Measurements from ENCODE around the gene KRT40.

KRT40 gene

GRCh38 chr17:40952154-40952553, 32.0 kb downstream of the KRT40 start:
- no peak for DNase-seq
- peaks cover 81% of the 10 kb centered on the region for H3K27me3 Mint-ChIP-seq
- H3K27ac Mint-ChIP-seq: no peak overlapping the region
- no peak overlapping the region for H3K4me3 Mint-ChIP-seq
- H3K9me3 Mint-ChIP-seq: no peaks in the 10 kb centered on the region
- peaks cover 4% of the 10 kb centered on the region for H3K4me1 Mint-ChIP-seq (ENCODE audit: low read depth)
- H3K36me3 Mint-ChIP-seq (ENCODE audit: low read depth): no peaks in the 10 kb centered on the region

DNA sequence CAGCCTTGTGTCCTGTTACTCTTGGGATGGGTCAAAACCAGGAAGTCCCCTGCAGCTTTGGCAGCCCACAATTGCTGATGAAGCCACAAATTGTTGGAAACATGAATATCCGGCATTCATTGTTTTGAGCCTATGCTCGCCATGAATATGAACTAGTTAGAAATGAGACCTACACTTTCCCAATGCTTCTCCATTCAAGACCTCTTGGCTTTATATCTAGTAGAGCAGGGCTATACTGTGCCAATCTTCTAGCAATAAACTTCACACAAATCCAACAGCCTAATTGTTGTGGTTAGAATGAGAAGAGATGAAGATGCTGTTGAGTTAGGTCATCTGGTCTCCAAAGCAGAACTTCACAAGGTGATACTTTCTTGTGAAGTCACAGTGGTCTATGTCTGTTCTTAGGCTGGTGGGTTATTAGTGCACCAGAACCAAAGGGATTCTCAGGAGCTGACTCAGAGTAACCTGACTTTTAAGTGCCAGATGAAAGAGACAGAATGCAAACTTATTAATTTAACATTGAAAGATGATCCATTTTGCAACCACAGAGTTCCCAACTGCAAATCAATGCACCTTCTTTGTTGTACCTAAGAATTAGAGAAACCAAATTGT, 33.0 kb downstream of the KRT40 start:
- Mint-ChIP-seq H3K9me3 (no peaks in the 10 kb centered on the region), H3K4me1 (ENCODE audit: low read depth) (peaks cover 4% of the 10 kb centered on the region), H3K27ac (no peak overlapping the region), H3K27me3 (peaks cover 88% of the 10 kb centered on the region), H3K4me3 (no peak overlapping the region), H3K36me3 (ENCODE audit: low read depth) (no peaks in the 10 kb centered on the region)
- DNase-seq: no peak

GRCh38 chr17:40950176-40950575, 34.0 kb downstream of the KRT40 start:
- Mint-ChIP-seq H3K4me1 (ENCODE audit: low read depth) (peaks cover 4% of the 10 kb centered on the region), H3K36me3 (ENCODE audit: low read depth) (no peaks in the 10 kb centered on the region), H3K4me3 (no peak overlapping the region), H3K27me3 (peaks cover 86% of the 10 kb centered on the region), H3K9me3 (no peaks in the 10 kb centered on the region), H3K27ac (no peak overlapping the region)
- no peak for DNase-seq

- no peak for DNase-seq
- no peaks in the 10 kb centered on the region for H3K36me3 Mint-ChIP-seq (ENCODE audit: low read depth)
- H3K4me1 Mint-ChIP-seq (ENCODE audit: low read depth): peaks cover 4% of the 10 kb centered on the region
- H3K27ac Mint-ChIP-seq: no peak overlapping the region
- H3K27me3 Mint-ChIP-seq: peaks cover 85% of the 10 kb centered on the region
- no peaks in the 10 kb centered on the region for H3K9me3 Mint-ChIP-seq
- no peak overlapping the region for H3K4me3 Mint-ChIP-seq
These were observed 34.7 kb downstream of the KRT40 start for GRCh38 chr17:40949418-40949817.

DNA sequence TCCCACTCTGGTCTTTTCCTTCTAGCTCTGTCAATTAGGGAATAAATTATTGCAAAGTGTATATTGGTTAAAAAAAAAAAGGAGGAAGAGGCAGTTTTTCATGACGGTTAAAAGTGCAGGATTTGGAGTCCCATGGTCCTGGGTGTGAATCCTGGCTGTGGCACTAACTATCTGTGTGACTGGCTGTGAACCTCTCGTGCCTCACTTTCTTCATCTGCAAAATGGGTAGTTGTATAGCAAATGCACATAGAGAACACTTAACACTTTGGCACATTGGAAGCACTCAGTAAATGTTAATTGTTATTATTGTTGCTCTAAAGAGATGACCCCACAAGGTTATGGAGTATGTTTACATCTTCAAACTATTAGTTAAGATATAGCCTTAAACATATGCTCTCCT, 36.2 kb downstream of the KRT40 start:
- Mint-ChIP-seq H3K27ac (no peak overlapping the region), H3K27me3 (peaks cover 81% of the 10 kb centered on the region)
- DNase-seq: no peak

GRCh38 chr17:40945414-40945813, 38.7 kb downstream of the KRT40 start:
- no peaks in the 10 kb centered on the region for H3K36me3 Mint-ChIP-seq (ENCODE audit: low read depth)
- no peaks in the 10 kb centered on the region for H3K9me3 Mint-ChIP-seq
- no peak for DNase-seq
- H3K4me3 Mint-ChIP-seq: no peak overlapping the region
- no peak overlapping the region for H3K27ac Mint-ChIP-seq
- no peaks in the 10 kb centered on the region for H3K4me1 Mint-ChIP-seq (ENCODE audit: low read depth)
- peaks cover 65% of the 10 kb centered on the region for H3K27me3 Mint-ChIP-seq

More for the DNA sequence above, 36.2 kb downstream of the KRT40 start:
- H3K36me3 Mint-ChIP-seq (ENCODE audit: low read depth): no peaks in the 10 kb centered on the region
- H3K4me1 Mint-ChIP-seq (ENCODE audit: low read depth): no peaks in the 10 kb centered on the region
- no peaks in the 10 kb centered on the region for H3K9me3 Mint-ChIP-seq
- H3K4me3 Mint-ChIP-seq: no peak overlapping the region

GRCh38 chr17:40944531-40944930, 39.6 kb downstream of the KRT40 start:
- no peaks in the 10 kb centered on the region for H3K36me3 Mint-ChIP-seq (ENCODE audit: low read depth)
- H3K27ac Mint-ChIP-seq: no peak overlapping the region
- H3K4me3 Mint-ChIP-seq: no peak overlapping the region
- no peaks in the 10 kb centered on the region for H3K9me3 Mint-ChIP-seq
- peaks cover 59% of the 10 kb centered on the region for H3K27me3 Mint-ChIP-seq
- no peak for DNase-seq
- no peaks in the 10 kb centered on the region for H3K4me1 Mint-ChIP-seq (ENCODE audit: low read depth)

- no peaks in the 10 kb centered on the region for H3K9me3 Mint-ChIP-seq
- no peak overlapping the region for H3K4me3 Mint-ChIP-seq
- DNase-seq: no peak
- H3K27ac Mint-ChIP-seq: no peak overlapping the region
- H3K27me3 Mint-ChIP-seq: peaks cover 40% of the 10 kb centered on the region
- no peaks in the 10 kb centered on the region for H3K4me1 Mint-ChIP-seq (ENCODE audit: low read depth)
- no peaks in the 10 kb centered on the region for H3K36me3 Mint-ChIP-seq (ENCODE audit: low read depth)
These were observed 41.6 kb downstream of the KRT40 start for GRCh38 chr17:40942553-40942952.

- DNase-seq: no peak
- Mint-ChIP-seq H3K36me3 (ENCODE audit: low read depth) (no peaks in the 10 kb centered on the region), H3K27me3 (peaks cover 36% of the 10 kb centered on the region), H3K4me1 (ENCODE audit: low read depth) (peaks cover 3% of the 10 kb centered on the region), H3K9me3 (no peaks in the 10 kb centered on the region), H3K4me3 (no peak overlapping the region), H3K27ac (no peak overlapping the region)
These were observed 43.9 kb downstream of the KRT40 start for GRCh38 chr17:40940266-40940665.

GRCh38 chr17:40938981-40939380, 45.1 kb downstream of the KRT40 start:
- Mint-ChIP-seq H3K27ac (no peak overlapping the region), H3K4me3 (no peak overlapping the region), H3K4me1 (ENCODE audit: low read depth) (peaks cover 3% of the 10 kb centered on the region), H3K27me3 (peaks cover 31% of the 10 kb centered on the region), H3K36me3 (ENCODE audit: low read depth) (no peaks in the 10 kb centered on the region), H3K9me3 (no peaks in the 10 kb centered on the region)
- no peak for DNase-seq

DNA sequence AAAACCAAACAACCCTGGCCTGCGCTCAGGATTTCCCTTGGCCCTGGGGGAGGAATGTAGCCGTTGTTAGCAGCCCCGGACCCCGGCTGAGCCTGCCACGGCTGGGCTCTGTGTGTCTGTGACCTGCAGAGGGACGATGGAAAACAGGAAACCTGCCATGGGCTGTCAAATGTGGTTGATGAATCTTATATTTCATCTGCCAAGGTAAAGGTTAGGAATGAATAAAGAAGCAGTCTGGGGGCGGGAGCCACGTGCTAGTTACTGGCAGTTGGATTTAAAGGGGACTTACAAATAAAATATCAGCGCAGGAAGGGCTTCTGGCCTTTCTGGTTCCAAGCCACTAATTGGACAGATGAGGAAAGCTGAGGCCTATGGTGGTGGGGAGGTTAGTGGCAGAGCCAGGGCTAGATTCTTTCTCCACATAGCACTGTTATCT, 46.7 kb downstream of the KRT40 start, which contains the start of gene KRT23:
TSS of gene KRT23 (minus strand) at position 263 of the 436 bp plus-strand sequence. CDS start 1,043 bp downstream, outside the sequence.
- Mint-ChIP-seq H3K27ac (no peak within 1 kb of the TSS), H3K9me3 (no peaks in the 10 kb centered on the region), H3K27me3 (peaks cover 38% of the 10 kb centered on the region), H3K4me1 (ENCODE audit: low read depth) (peaks cover 3% of the 10 kb centered on the region), H3K36me3 (ENCODE audit: low read depth) (no peaks in the 10 kb centered on the region), H3K4me3 (no peak within 1 kb of the TSS)
- DNase-seq: no peak

- Mint-ChIP-seq H3K4me3 (no peak overlapping the region), H3K4me1 (ENCODE audit: low read depth) (peaks cover 3% of the 10 kb centered on the region), H3K9me3 (no peaks in the 10 kb centered on the region), H3K36me3 (ENCODE audit: low read depth) (no peaks in the 10 kb centered on the region), H3K27me3 (peaks cover 40% of the 10 kb centered on the region), H3K27ac (no peak overlapping the region)
- DNase-seq: no peak
These were observed 47.1 kb downstream of the KRT40 start for GRCh38 chr17:40936976-40937375.

- Mint-ChIP-seq H3K36me3 (ENCODE audit: low read depth) (no peaks in the 10 kb centered on the region), H3K4me3 (no peak overlapping the region), H3K4me1 (ENCODE audit: low read depth) (peaks cover 3% of the 10 kb centered on the region), H3K9me3 (no peaks in the 10 kb centered on the region), H3K27me3 (peaks cover 40% of the 10 kb centered on the region), H3K27ac (no peak overlapping the region)
- no peak for DNase-seq
These were observed 47.6 kb downstream of the KRT40 start for GRCh38 chr17:40936437-40936971.

DNA sequence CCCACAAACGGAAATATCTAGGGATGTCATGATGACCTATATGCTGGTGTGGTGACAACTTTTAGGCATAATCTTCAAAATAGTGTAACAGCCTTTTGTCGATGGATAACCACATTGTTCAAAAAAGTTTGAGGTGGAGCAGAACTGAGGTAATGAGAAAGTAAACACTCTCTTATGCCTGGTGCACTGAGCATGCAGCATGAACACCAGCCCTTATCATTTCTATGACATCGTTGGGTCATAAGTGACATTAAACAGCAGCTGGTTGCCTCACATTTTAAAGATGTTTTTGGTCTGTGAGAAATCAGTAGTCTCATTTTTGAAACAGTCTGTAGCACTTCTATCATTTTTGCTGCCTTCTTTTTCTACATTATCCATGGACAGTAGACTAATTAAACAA, 48.5 kb downstream of the KRT40 start:
- DNase-seq: no peak
- Mint-ChIP-seq H3K4me3 (no peak overlapping the region), H3K9me3 (no peaks in the 10 kb centered on the region), H3K4me1 (ENCODE audit: low read depth) (peaks cover 3% of the 10 kb centered on the region), H3K36me3 (ENCODE audit: low read depth) (no peaks in the 10 kb centered on the region), H3K27ac (no peak overlapping the region), H3K27me3 (peaks cover 40% of the 10 kb centered on the region)

DNA sequence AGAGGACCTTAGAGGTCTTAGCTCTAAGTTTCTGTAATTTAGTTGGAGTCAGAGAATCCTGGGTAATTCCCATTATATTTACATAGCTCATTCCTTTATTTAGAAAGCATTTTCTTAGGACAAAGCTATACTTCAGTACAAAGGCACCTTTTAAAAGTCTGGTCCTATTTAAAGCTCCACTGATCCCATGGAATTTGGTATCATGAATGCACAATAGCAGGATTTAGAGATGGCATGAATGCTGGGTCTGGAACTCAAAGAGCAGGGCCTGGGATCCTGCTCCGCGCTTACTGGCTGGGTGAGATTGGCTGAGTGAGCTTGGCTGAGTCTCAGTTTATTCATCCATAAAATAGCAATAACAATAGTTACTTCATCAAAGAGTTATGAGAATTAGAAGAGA, 51.5 kb downstream of the KRT40 start:
- Mint-ChIP-seq H3K4me1 (ENCODE audit: low read depth) (peaks cover 3% of the 10 kb centered on the region), H3K27me3 (peaks cover 48% of the 10 kb centered on the region), H3K27ac (no peak overlapping the region)

More for the DNA sequence above, 51.5 kb downstream of the KRT40 start:
- DNase-seq: no peak
- no peaks in the 10 kb centered on the region for H3K9me3 Mint-ChIP-seq
- H3K36me3 Mint-ChIP-seq (ENCODE audit: low read depth): no peaks in the 10 kb centered on the region
- no peak overlapping the region for H3K4me3 Mint-ChIP-seq
